ENCODE results near the gene ESPL1.
A peak's percentile ranks its signal among the peaks of the same experiment; 100 is the strongest.

The ESPL1 gene

GRCh38 chr12:53313996-53314395, 45.9 kb downstream of the ESPL1 start:
- ChIA-PET CTCF (interaction anchor here (1.1 to 1.5 kb wide), 3 partner anchors 11 to 61 kb away, joined by 3 to 8 read pairs (median 6); no protein-coding TSS in a partner anchor), POLR2A (no interaction called here)
- TF ChIP-seq CTCF (IDR thresholded peaks at IDR 0.05; ENCODE audit: control extremely low read depth, extremely low read depth, low read depth, missing control alignments) = no peak
- DNase-seq (ENCODE audit: extremely low spot score) = peak; percentile 50

GRCh38 chr12:53320352-53321195, 52.5 kb downstream of the ESPL1 start:
- TF ChIP-seq CTCF (IDR thresholded peaks at IDR 0.05; ENCODE audit: control extremely low read depth, extremely low read depth, low read depth, missing control alignments) = no peak
- ChIA-PET CTCF (interaction anchor here (0.6 to 17.1 kb wide), 75 partner anchors 8 to 356 kb away, joined by 3 to 442 read pairs (median 5); partner anchors contain the start of genes AMHR2, ATF7, ATP5MC2 and CSAD), POLR2A (interaction anchor here (0.5 to 2.4 kb wide), 15 partner anchors 9 to 1270 kb away, joined by 3 to 10 read pairs (median 4); partner anchors contain the start of genes MYG1, NR4A1, PFDN5 and SP1)
- DNase-seq (ENCODE audit: extremely low spot score) = no peak

GRCh38 chr12:53324113-53324778, 56.1 kb downstream of the ESPL1 start:
- DNase-seq (ENCODE audit: extremely low spot score) = peak; percentile 76
- ChIA-PET POLR2A (interaction anchor here (1.0 to 2.9 kb wide), 2 partner anchors 21 to 25 kb away, joined by 4 to 13 read pairs; partner anchors contain the start of gene MYG1), CTCF (interaction anchor here (0.6 to 17.1 kb wide), 30 partner anchors 8 to 423 kb away, joined by 3 to 442 read pairs (median 4); partner anchors contain the start of genes AMHR2, ESPL1, ITGB7 and MAP3K12)
- no peak for TF ChIP-seq CTCF (IDR thresholded peaks at IDR 0.05; ENCODE audit: control extremely low read depth, extremely low read depth, low read depth, missing control alignments)

DNA sequence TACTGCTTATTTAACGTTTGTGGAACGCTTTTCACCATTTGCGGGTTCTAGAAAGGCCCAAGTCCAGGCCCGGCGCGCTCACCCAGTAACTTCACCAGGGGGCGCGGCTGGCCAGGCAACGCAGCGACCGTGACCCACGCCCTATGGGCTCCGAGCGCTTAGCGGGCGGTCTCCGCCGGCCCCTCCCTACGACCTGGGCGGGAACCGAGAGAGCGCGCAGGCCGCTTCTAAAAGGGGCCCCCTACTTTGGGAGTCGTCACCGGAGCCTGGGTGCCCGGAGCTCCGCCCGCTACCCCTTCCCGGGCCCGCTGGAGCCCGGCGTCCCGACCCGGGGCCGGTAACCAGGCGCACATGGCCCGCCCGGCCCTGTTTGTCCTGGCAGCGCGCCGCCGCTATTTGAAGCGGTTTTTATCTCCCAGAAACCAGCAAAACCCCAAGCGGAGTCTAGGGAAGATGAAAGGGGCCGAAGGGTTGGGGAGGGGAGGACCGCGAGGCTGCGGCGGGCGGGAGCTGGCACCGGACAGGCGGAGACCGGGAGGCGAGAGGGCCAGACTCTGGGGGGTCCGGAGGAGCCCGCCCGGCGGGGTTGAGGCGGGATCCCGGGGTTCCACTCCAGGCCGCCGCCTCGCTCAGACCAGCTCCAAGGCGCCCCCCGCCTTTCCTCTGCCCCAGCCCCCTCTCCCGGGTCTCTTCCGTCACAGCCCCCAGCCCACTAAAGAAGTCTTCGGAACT, 56.8 kb downstream of the ESPL1 start:
- TF ChIP-seq CTCF (IDR thresholded peaks at IDR 0.05; ENCODE audit: control extremely low read depth, extremely low read depth, low read depth, missing control alignments) = peak; percentile 79
- peak; percentile 94 for DNase-seq (ENCODE audit: extremely low spot score)
- POLR2A ChIA-PET = interaction anchor here (1.0 to 2.9 kb wide), 2 partner anchors 20 to 25 kb away, joined by 4 to 13 read pairs; partner anchors contain the start of gene MYG1
- CTCF ChIA-PET = interaction anchor here (0.6 to 17.1 kb wide), 20 partner anchors 8 to 274 kb away, joined by 3 to 442 read pairs (median 6); partner anchors contain the start of genes AMHR2, ITGB7, MYG1 and NPFF

DNA sequence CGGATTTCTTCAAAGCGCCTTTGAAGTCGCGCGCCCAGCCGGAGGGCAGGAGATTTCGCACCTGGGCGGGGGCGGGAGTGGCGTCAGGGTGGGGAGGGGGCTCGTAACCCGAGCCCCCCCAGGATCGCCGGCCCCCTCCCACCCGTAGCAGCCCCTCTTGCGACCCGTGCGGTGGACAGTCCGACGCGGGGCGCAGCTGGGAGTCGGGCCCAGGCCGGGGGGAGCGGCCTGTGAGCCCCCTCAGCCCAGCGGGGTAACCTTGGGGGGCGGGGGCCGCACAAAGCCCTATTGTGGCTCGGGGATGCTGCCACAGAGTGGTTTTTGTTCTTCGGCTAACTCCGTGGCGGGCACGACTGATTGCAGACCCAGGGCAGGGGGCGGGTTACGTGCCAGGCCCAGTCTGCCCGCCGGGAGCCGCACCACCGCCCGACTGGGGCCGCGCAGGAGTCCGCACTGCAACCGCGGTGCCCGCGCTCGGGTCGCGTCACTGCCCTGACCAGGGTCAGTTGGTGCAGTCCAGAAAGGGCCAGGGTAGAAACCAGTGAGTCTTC, 57.5 kb downstream of the ESPL1 start:
- TF ChIP-seq CTCF (IDR thresholded peaks at IDR 0.05; ENCODE audit: control extremely low read depth, extremely low read depth, low read depth, missing control alignments) = no peak
- ChIA-PET POLR2A (interaction anchor here (1.0 to 2.9 kb wide), 2 partner anchors 19 to 26 kb away, joined by 4 to 13 read pairs; partner anchors contain the start of gene MYG1), CTCF (interaction anchor here (0.6 to 17.1 kb wide), 19 partner anchors 7 to 274 kb away, joined by 3 to 442 read pairs (median 7); partner anchors contain the start of genes AMHR2, ITGB7, MYG1 and NPFF)
- no peak for DNase-seq (ENCODE audit: extremely low spot score)
